Parathyroid adenoma (tissue), 2 donors: Measurements from ENCODE around the gene KLHL3.

Source experiments
- H2AFZ ChIP-seq: fragments of 300-600 bp; sonication (generic); one replicate; pipeline ENCODE4 v1.7.0; 2017; ENCODE audit warnings: antibody characterized with exemption, mild to moderate bottlenecking
- H3K27ac ChIP-seq: fragments of 300-600 bp; sonication (generic); one replicate; pipeline ENCODE4 v1.7.0; 2017
- H3K27me3 ChIP-seq: fragments of 300-600 bp; sonication (generic); one replicate; pipeline ENCODE4 v1.7.0; 2017; ENCODE audit warnings: low read length; ENCODE audit not compliant: control insufficient read depth, insufficient read depth
- H3K36me3 ChIP-seq: fragments of 300-600 bp; sonication (generic); one replicate; pipeline ENCODE4 v1.7.0; 2017; ENCODE audit warnings: low read length; ENCODE audit not compliant: control insufficient read depth, insufficient read depth
- H3K4me1 ChIP-seq: fragments of 300-600 bp; sonication (generic); one replicate; pipeline ENCODE4 v1.7.0; 2017; ENCODE audit warnings: control low read depth
- H3K4me2 ChIP-seq: fragments of 300-600 bp; sonication (generic); one replicate; pipeline ENCODE4 v1.7.0; 2017; ENCODE audit warnings: low read length
- H3K4me3 ChIP-seq: fragments of 300-600 bp; sonication (generic); one replicate; pipeline ENCODE4 v1.7.0; 2017; ENCODE audit warnings: low read depth, low read length
- H3K79me2 ChIP-seq: fragments of 300-600 bp; sonication (generic); one replicate; pipeline ENCODE4 v1.7.0; 2017; ENCODE audit warnings: control low read depth
- H3K9ac ChIP-seq: fragments of 300-600 bp; sonication (generic); one replicate; pipeline ENCODE4 v1.7.0; 2017; ENCODE audit warnings: mild to moderate bottlenecking
- H3K9me3 ChIP-seq: fragments of 300-600 bp; sonication (generic); one replicate; pipeline ENCODE4 v1.7.0; 2017; ENCODE audit warnings: low read length; ENCODE audit not compliant: control insufficient read depth
- TF ChIP-seq, protein P1 (sequence below): fragments of 300-600 bp; sonication (generic); IDR thresholded peaks from one replicate; pipeline ENCODE4 v1.7.0; 2017; ENCODE audit warnings: antibody characterized with exemption, mild to moderate bottlenecking
- donor health status: primary hyperparathyroidism.

KLHL3 gene

DNA sequence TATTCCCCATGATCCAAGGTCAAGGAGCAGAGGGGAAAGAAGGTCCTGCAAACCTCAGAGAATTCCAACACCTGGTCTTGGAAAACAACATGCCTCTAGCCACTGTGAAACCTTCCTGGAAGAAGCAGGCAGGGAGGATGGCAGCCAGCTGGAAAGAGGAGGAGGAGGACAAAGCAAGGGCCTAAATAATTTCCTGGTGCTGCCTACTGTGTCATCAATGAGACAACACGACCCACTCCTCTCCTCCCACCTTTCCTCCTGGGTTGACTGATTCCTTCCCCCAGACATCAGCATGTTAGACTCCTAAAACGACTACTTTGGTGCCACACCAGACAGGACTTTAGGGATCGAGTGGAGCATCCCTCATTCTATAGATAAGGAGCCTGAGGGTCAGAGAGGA lies 78.8 kb downstream of the KLHL3 start:
- Histone ChIP-seq H3K9me3 (no peaks in the 10 kb centered on the region), H3K4me2 (no peak overlapping the region), H3K36me3 (no peaks in the 10 kb centered on the region), H3K4me1 (peaks cover 3% of the 10 kb centered on the region), H3K4me3 (no peak overlapping the region), H3K27me3 (no peaks in the 10 kb centered on the region), H3K9ac (no peak overlapping the region), H3K79me2 (no peaks in the 10 kb centered on the region), H3K27ac (no peak overlapping the region), H2AFZ (no peak overlapping the region)
- TF ChIP-seq, protein P1, sequence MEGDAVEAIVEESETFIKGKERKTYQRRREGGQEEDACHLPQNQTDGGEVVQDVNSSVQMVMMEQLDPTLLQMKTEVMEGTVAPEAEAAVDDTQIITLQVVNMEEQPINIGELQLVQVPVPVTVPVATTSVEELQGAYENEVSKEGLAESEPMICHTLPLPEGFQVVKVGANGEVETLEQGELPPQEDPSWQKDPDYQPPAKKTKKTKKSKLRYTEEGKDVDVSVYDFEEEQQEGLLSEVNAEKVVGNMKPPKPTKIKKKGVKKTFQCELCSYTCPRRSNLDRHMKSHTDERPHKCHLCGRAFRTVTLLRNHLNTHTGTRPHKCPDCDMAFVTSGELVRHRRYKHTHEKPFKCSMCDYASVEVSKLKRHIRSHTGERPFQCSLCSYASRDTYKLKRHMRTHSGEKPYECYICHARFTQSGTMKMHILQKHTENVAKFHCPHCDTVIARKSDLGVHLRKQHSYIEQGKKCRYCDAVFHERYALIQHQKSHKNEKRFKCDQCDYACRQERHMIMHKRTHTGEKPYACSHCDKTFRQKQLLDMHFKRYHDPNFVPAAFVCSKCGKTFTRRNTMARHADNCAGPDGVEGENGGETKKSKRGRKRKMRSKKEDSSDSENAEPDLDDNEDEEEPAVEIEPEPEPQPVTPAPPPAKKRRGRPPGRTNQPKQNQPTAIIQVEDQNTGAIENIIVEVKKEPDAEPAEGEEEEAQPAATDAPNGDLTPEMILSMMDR: no peak

DNA sequence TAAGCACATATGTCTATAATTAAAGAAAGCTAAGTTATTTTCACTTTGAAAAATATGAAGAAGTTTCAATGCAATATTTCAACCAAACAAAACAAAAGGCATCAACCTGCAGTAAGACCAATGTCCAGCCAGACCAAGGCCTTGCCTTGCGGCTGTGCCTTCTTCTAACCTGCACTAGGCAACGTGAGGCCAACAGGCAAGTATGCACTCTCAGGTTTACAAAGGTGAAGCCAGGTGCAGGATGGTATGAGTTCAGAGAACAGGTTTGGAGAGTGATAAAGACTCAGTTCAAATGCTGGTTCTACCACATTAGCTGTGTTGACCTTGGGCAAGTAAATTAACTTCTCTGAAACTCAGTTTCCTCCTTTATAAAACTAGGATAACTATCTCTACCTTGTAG lies 79.3 kb downstream of the KLHL3 start:
- Histone ChIP-seq H3K36me3 (no peaks in the 10 kb centered on the region), H3K9ac (no peak overlapping the region), H3K9me3 (no peaks in the 10 kb centered on the region), H3K4me1 (peaks cover 3% of the 10 kb centered on the region), H3K27me3 (no peaks in the 10 kb centered on the region), H3K4me3 (no peak overlapping the region), H3K27ac (no peak overlapping the region), H2AFZ (no peak overlapping the region), H3K4me2 (no peak overlapping the region), H3K79me2 (no peaks in the 10 kb centered on the region)
- TF ChIP-seq, protein P1: no peak

DNA sequence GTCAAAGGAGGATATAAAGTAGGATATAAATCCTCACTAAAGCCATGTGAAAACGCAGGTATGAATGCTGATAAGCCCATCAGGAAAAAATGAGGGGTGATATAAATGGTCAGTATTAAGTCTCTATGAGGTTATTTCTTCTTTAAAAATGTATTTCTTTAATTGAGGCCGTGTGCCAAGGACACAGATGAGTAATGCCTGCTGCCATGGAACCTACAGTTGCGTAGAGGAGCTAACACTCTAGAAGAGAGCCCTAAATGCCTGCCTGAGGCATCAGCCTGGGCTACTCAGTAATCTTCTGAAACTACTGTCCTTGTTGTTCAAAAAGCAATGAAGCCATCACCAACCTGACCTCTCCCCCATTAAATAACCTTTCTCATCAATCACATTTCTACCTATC lies 84.9 kb downstream of the KLHL3 start:
- Histone ChIP-seq H3K9me3 (no peaks in the 10 kb centered on the region), H3K36me3 (no peaks in the 10 kb centered on the region), H2AFZ (no peak overlapping the region), H3K79me2 (no peaks in the 10 kb centered on the region), H3K4me1 (no peaks in the 10 kb centered on the region), H3K27me3 (no peaks in the 10 kb centered on the region), H3K9ac (no peak overlapping the region), H3K4me2 (no peak overlapping the region), H3K27ac (no peak overlapping the region), H3K4me3 (no peak overlapping the region)
- TF ChIP-seq, protein P1: no peak

DNA sequence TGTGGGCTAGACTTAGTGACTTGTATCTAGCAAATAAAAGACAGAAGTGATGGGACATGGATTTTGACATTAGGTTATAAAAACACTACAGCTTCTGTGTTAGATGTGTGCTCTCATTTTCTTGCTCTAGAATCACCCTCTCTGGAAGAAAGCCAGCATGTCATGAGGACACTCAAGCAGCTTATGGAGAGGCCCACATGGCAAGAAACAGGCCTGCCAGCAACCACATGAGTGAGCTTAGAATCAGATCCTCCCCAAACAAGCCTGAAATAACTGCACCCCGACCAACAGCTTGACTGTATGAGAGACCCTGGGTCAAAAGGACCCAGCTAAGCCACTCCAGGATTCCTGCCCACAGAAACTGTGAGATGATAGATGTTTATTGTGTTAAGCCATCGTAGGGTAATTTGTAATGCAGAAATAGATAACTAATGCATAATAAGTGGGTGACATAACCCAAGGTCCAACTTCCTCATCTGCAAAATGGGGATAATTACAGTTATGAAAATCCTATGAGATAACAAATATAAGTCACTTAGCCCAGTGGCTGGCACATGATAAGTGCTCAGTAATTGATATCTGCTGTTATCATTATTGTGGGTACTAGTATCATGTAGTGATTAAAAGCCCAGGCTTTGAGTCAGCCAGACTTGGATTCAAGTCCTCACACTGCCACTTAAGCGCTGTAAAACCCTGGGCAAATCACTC lies 86.5 kb downstream of the KLHL3 start:
- Histone ChIP-seq H3K36me3 (no peaks in the 10 kb centered on the region), H3K4me3 (no peak overlapping the region), H3K79me2 (no peaks in the 10 kb centered on the region), H3K4me1 (no peaks in the 10 kb centered on the region), H3K9ac (no peak overlapping the region), H3K4me2 (no peak overlapping the region), H3K27me3 (no peaks in the 10 kb centered on the region), H2AFZ (no peak overlapping the region), H3K27ac (no peak overlapping the region), H3K9me3 (no peaks in the 10 kb centered on the region)
- TF ChIP-seq, protein P1: no peak

DNA sequence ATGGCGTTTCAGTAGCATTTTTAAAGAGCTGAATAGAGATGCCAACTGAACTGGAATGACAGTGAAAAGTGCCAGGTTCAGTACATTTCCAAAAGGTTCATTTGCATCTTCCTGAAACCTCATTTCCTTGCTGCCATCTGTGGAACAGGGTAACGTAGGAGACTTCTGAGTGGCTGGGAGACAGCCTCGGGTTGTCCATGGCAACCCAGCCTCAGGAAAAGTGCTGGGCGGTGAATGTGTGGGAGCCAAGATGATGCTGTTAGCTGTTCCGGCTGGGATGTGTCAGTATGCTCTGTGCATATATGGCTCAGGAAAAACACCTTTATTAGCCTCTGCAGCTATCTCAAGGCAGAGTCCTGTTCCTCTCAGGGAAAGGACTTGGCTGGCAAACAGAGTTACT lies 87.5 kb downstream of the KLHL3 start:
- H3K27ac ChIP-seq: no peak overlapping the region
- no peaks in the 10 kb centered on the region for H3K9me3 ChIP-seq
- H3K36me3 ChIP-seq: no peaks in the 10 kb centered on the region
- H3K4me1 ChIP-seq: no peaks in the 10 kb centered on the region
- no peak overlapping the region for H3K4me2 ChIP-seq
- H3K79me2 ChIP-seq: no peaks in the 10 kb centered on the region
- H3K9ac ChIP-seq: no peak overlapping the region
- H2AFZ ChIP-seq: no peak overlapping the region
- H3K27me3 ChIP-seq: no peaks in the 10 kb centered on the region
- TF ChIP-seq, protein P1: no peak
- no peak overlapping the region for H3K4me3 ChIP-seq
